Umbilical cord (tissue), 2 donors: ENCODE results near the gene CYB561D1. TPM values are rescaled to one million over a fixed set of nuclear protein-coding genes. Genes with fewer than 3 reads are reported as not detected.

Experiments
- DNase-seq: peaks from one replicate; pipeline ENCODE4 v3.0.0-alpha.2; 2015; ENCODE audit warnings: low spot score
- total RNA-seq: library from RNA; depleted of rRNA; stranded (reverse); fragments of >200 nt; gene quantifications from one replicate; pipeline ENCODE4 v1.2.3, GENCODE V29; 2014; ENCODE audit warnings: low replicate concordance; ENCODE audit not compliant: insufficient read depth

CYB561D1 gene
- total RNA-seq, 1 donor from 2014 or later = 6.7 TPM

DNA sequence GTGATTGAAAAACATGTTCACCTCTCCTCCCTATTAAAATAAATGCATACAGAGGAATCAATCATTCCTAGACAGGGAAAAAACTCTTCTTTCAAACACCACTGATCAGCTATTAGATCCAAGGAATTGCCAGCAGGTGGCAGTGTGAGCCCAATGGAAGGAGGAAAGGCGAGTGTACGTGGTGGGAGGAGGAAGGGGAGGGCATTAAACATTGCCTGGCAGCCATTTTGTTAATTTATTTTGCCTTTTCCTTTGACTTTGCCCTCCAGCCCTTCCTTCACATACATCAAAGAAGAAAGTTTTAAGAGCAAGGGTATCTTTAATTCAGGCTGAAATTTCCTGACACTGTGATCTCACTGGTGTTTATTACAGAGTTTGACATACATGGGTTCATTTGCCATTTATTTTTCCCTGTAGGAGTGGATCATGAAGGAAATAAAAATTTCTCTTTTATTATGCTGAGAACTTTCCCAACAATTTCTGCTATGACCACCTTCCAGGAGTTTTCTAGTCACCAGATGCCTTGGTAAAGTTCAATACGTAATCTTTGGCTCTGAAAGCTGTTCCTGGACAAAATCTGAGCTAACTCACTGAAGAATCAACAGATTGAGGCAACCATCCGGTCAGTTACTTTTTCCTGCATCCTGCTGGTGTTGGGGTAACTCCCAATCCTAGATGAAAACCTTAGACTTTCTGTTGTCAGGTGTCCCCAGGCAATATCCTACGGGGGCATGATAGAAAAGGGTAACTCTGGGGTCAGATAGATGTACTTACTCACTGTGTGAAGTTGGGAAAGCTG is 52.6 kb downstream of the CYB561D1 start:
- DNase-seq = peak; percentile 96

DNA sequence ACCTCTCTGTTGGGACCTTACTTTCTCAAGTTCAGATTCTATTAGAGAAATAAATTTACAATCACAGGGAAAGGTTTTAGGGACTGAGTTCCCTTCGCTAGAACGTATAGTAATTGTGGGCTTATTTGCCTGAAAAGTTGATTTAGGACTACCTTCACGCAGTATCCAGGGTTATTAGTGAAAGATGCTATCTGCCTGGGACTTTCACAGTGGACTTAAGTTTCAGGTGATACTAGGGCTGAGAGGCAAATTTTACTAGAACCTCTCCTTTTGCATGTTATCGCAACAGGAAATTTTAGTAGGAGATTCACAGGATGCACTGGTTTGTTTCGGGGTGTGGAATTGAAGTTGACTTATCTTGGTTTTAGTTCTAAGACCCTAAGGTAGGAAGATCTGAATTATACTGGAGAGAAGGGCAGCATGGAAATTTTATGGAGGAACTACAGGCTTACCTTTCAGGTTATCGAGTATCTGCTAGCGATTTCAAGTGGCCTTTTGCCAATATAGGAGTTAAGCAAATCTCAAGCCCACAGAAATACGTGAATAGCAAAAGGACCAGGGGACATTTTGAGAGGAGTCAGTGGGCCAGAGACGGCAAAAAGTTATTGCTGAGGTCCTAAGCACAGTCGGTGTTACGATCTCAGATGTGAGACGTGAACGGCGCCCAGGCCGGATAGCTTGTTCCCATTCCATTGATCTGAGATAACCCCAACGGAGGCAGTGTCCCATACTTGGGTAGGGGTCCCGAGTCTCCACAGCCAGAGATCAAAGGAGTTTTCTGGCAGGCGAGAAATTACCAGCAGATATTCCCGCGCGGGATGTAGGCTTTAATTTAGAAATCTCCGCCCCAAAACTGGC is 53.8 kb downstream of the CYB561D1 start:
- peak; percentile 53 for DNase-seq

DNA sequence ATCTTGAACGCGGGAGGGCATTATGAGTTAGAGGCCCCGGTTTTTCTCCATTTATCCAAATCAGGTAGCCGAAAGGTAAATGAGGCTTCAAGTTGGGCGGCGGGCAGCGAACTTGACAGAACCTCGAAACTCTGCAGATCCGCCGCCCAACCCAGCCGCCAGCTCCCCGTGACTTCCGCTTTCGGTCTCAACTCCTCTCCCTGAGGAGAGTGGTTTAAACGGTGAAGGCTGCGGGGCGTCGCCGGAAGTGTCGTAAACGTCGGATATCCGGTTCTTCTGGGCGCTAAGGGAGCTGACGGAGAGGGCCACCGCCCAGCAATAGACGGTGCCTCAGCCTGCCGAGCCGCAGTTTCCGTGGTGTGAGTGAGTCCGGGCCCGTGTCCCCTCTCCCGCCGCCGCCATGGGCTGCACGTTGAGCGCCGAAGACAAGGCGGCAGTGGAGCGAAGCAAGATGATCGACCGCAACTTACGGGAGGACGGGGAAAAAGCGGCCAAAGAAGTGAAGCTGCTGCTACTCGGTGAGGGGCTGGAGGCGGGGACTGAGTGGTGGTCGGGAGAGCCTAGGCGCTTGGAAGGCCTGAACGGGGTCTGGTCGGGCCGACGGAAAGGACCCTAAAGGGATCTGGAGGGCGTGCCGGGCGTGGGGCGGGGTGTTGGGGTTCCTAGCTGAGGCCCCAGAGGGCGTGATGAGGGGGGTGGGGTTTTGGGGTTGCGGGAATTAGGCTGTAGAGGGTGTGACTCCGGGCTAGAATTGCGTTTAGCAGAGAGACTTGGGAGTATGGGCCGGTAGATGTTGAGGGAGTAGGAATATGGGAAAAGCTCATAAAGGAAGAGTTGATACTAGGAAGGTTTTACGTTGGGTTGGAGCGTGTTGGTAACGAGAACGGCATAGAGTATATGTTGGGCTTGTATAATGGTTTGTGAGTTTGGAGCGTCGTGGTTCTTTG is 54.7 kb downstream of the CYB561D1 start, which contains the start of gene GNAI3:
TSS of gene GNAI3 (plus strand) at position 295 of the 947 bp plus-strand sequence. CDS start at position 401, 106 bp downstream.
- DNase-seq = peak; percentile 98

Other genes starting within 250 kb of the CYB561D1 start
- gene CELSR2, start 244.6 kb upstream of the CYB561D1 start, total RNA-seq = 2.6 TPM
- gene PSRC1, start 210.9 kb upstream of the CYB561D1 start, total RNA-seq = 4.3 TPM
- gene MYBPHL, start 187.1 kb upstream of the CYB561D1 start, total RNA-seq = not detected
- gene SORT1, start 96.2 kb upstream of the CYB561D1 start, total RNA-seq = 65.2 TPM
- gene PSMA5, start 67.6 kb upstream of the CYB561D1 start, total RNA-seq = 23.1 TPM
- gene SYPL2, start 27.5 kb upstream of the CYB561D1 start, total RNA-seq = not detected
- 0.24 TPM for gene ATXN7L2, start 10.2 kb upstream of the CYB561D1 start, total RNA-seq
- gene AMIGO1, start 15.6 kb downstream of the CYB561D1 start, total RNA-seq = 7.9 TPM
- gene GPR61, start 45.8 kb downstream of the CYB561D1 start, total RNA-seq = 3.1 TPM
- gene GNAI3, start 54.5 kb downstream of the CYB561D1 start, total RNA-seq = 16.9 TPM
- gene GNAT2, start 125.5 kb downstream of the CYB561D1 start, total RNA-seq = not detected
- 76.8 TPM for gene AMPD2, start 125.7 kb downstream of the CYB561D1 start, total RNA-seq
- gene GSTM4, start 162.0 kb downstream of the CYB561D1 start, total RNA-seq = 6.5 TPM
- 46.7 TPM for gene GSTM2, start 174.0 kb downstream of the CYB561D1 start, total RNA-seq
- gene GSTM1, start 193.7 kb downstream of the CYB561D1 start, total RNA-seq = 23.8 TPM
- 12.0 TPM for gene GSTM5, start 218.2 kb downstream of the CYB561D1 start, total RNA-seq
- gene GSTM3, start 246.9 kb downstream of the CYB561D1 start, total RNA-seq = 82.6 TPM